HG03460 (cell line): Measurements from ENCODE around the gene CLTCL1.
"Not testable (repeated sequence)": the region's sequence is repeated elsewhere in the genome, so short reads cannot be mapped to it uniquely, and the experiment has no call there.

Source experiments
- ATAC-seq: cut with Tn5 transposase; IDR thresholded peaks from one replicate; pipeline ENCODE4 v1.9.1; 2021; ENCODE audit not compliant: unreplicated experiment

CLTCL1 gene

DNA sequence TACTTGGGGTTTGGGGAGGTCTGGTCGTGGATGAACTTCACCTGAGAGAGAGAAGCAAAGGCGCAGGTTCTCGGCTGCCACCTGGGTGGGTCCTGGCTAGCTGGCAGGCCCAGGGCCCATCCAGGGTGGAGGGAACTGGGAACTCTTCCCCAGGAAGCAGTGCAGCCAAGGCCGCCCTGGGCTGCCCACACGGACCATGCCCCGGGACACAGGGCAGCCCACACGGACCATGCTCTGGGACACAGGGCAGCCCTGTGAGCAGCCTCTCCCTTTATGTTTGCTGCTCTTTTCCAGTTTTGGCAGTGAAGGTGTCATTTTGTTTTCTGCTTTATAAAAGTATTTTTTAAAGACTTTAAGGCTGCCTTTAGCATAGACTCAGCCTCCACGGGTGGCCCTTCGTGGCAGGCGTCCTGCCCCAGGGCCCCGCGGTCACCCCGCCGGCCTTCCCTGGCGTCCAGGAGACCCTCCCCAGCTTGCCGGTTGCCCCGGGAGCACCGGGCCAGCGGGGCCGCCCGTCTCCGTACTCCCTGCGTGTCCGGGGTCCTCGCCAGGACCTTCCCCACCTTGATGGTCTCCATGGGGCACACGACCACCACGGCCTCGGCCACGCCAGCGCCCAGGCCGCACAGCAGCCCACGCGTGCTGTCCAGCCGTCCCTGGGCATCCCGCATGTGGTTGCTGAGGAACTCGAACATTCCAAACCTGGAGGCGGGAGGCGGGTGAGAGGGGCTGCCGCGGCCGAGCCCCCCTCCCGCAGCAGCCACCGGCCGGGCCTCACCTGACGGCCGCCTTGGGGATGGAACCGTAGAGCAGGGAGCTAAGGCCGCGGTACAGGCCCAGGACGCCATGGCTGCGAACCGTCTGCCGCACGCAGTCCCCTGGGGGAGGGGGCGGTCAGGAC is 114.1 kb downstream of the CLTCL1 start:
- no peak for ATAC-seq

DNA sequence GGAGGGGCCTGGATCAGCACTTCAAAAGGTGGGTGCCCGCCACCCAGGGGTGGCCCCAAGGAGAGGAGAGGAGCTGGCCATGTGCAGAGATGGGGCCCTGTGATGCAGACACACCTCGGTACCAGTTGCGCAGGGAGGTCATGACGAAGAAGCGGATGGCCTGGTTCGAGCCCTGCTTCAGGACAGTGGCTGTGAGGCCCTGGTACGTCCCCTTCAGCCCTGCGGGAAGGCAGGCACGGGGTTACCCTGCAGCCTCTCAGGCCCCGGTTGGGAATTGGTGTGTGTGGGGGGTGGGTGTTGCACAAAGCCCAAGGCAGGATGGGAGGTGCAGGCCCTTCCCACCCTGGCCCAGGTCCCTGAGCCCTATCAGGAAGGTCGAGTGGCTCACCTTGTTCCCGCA is 114.8 kb downstream of the CLTCL1 start:
- ATAC-seq, result no peak

DNA sequence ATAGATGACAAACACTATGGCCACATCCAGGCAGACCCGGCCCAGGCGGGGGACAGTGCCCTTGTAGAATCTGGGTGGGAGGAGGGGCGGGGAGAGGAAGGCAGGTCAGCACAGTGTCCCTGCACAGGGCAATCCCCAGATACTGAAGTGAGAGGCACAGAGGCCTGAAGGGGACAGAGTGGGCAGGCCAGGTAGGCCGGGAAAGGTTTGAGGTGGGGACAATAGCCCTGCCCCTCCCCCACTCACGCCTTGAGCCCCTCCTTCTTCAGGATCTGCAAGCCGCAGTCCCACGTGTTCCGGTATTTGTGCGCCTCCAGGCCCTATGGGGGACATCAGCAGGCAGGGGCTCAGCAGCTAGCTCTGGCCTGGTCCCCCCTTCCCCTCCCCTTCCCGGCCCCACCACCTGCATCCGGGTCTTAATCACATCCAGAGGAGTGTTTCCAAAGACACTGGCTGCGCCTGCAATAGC is 115.3 kb downstream of the CLTCL1 start:
- no peak for ATAC-seq

DNA sequence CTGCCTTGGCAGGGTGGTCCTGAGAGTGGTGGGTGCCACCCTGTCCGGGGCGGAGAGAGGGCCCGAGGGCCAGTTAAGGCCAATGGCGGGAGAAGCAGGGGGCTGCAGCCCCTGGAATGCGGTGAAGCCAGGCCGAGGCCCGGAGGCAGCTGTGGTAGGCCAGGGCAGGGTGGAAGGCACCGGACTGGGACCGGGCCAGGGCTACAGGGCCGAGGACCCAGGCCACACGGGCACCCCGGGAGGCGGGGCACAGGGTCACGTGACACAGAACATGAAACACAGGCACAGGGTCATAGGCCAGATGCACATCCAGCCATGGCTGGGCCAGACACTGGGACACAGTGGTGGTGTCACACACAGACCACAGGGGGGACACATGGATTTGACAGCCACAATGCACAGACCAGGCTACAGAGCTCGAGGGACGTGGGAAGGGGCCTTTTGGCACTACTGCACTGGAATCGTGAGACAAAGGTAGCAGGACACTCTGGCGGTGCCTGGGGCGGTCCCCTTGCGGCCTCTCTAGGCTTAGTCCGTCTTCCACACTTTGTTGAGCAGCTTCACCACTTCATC is 115.8 kb downstream of the CLTCL1 start:
- no peak for ATAC-seq

DNA sequence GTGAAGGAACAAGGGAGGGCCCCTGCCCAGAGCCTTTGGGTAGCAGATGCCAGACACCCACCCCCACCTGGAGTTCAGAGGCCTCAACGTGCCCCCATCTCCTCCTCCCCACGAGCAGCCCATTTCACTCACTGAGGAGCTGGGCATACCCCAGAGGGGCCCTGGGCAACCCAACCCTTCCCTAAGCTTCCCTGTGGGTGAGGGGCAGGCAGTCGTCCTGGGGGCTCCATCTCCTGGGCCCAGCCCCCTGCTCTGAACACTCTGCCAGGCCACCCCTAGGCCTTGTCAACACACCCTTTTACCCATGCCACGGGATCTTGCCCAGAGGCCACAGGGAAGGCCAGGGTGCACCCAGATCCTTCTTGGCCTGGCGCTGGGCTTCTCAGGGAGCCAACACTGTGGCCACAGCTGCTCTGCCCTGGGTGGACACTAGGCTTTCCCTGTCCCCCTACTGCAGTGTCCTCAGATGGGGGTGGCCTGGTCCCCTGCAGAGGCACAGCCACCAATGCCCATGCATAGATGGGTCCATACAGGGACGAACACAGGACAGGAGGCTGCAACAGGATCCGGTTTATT is 116.4 kb downstream of the CLTCL1 start:
- ATAC-seq, result no peak

DNA sequence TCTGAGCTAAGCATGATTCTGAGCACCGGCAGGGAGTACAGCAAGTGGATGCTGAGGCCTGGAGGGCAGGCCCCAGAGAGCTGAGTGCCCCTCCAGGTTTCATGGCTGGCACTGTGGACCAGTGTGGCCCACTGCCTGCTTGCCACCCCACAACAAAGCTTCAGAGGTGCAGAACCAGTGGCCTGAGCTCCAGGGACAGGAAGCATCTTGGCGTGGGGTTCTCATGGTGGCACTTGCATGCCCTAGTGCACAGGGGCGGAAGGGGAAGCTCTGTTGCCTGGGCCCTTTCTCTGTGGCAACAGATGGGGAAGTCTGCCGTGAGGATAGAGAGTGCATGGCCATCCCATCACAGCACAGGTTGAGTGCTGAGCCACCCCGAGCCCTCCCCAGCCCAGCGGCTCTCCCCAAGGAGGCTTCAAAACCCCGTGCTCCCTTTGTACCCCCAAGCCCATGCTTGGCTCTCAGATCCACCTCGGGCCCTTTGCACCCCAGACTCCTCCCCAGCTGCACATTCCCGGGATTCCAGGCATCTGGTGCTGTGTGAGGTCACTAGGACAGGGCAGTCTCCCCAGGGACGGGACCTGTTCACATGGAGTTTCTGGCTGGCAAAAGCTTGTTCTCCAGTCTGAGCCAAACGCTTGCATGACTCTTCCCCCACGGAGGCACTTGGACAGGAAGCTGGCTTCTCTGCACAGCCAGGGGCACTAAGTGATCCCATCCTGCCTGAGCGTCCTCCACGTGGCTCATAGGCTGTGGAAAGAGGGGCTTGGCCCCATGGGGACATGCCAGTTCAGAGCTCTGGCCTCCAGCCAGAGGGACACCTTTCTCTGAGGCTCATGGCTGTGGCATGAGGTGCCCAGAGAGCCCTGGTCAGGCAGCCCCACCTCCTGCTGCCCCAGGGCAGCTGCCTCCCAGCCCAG is 117.2 kb downstream of the CLTCL1 start:
- no peak for ATAC-seq

DNA sequence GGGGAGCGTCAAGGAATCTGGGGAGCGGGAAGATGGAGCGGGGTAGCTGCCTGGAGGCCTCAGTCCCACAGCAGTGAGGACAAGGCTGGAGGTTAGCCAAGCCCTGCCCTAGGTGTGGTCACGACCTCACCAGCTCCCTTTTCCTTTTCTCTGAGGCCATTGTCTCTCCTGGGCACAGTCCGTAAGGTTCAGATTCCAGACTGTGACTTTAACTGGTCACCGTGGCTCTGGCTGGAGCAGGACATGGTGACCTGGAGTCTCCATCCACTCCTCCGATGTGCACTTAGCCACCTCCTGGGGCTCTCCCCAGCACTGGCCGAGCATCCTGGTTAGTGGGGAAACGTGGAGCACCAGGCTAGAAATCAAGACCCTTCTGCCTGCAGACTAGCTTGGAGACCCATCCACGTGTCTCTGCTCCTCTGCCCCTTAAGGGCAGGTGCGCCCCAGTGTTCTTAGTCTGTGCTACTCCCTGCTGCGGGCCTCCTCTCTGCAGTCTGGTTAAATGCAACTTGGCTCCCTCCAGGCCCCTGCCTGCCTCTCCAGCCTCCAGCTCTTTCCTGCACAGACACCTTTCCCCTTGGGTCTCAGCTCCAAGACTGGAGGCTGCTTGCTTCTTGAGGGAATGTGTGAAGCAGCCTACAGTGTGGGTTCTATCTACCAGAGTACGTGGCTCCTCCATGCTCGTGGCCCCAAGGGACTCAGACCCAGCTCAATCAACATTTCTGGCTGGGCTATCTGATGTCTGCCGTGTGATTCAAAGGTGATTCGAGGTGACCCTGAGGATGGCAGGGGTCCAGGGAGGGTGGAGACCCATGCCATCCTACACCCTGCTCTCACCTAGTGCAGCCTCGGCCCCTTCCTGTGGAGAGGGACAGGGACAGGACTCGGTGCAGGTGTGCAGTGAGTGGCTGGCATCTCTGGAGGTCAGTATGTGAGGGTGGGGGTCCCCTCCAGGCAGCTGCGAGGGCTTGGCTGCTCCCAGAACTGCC is 118.2 kb downstream of the CLTCL1 start:
- no peak for ATAC-seq

DNA sequence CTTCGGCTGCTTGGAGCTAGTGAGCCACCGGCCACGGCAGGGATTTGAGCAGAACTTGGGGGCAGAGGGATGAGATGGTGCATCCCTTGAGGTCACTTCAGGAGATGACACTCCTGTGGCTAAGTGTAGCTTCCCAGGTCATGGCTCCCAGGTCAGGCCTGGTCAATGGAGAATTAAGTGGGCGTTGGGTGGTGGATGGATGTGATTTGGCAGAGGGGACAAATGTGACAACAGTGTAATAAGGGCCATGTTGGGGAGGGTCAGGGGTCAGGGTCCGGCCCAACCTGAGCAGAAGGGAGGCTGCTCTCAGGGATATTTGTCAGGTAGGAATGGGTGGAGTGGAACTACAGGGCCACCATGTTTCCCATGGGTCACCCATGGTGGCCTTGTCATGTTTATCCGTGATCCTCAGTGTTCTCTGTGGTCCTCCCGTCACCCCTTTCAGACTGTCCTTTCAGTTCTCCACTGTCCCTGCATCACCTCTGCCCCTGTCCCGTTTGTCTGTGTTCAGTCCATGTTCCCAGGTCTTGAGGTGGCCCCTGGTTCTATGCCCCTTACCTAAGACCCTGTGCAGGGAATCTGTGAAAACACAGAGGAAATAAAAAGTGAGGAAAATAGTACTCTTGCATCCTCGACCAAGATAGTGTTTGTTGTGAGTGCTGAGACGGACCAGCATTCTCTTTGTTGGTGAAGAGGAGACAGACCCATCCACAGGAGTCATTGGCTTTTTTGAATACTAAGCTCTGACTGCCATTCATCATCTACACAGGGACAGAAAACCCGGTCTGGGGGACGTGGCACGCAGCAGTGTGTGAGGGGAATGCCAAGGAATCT is 119.1 kb downstream of the CLTCL1 start:
- no peak for ATAC-seq

DNA sequence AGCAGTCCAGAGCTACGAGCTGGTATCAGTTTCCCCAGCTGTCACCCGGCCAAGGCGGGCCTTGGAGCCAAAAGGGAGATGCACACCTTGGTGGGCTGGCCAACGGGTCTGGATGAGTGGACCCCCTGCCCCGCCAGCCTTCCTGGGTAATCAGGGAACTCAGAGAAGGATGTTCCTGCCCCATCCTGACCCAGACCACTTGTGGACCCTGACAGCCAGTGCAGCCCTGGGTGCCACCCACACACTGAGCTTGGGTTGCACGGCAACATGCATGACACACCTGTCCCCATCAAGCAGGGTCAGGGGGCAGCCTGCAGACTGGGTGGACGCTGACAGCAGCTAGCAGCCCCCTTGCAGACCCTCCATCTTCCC is 121.6 kb downstream of the CLTCL1 start:
- no peak for ATAC-seq

DNA sequence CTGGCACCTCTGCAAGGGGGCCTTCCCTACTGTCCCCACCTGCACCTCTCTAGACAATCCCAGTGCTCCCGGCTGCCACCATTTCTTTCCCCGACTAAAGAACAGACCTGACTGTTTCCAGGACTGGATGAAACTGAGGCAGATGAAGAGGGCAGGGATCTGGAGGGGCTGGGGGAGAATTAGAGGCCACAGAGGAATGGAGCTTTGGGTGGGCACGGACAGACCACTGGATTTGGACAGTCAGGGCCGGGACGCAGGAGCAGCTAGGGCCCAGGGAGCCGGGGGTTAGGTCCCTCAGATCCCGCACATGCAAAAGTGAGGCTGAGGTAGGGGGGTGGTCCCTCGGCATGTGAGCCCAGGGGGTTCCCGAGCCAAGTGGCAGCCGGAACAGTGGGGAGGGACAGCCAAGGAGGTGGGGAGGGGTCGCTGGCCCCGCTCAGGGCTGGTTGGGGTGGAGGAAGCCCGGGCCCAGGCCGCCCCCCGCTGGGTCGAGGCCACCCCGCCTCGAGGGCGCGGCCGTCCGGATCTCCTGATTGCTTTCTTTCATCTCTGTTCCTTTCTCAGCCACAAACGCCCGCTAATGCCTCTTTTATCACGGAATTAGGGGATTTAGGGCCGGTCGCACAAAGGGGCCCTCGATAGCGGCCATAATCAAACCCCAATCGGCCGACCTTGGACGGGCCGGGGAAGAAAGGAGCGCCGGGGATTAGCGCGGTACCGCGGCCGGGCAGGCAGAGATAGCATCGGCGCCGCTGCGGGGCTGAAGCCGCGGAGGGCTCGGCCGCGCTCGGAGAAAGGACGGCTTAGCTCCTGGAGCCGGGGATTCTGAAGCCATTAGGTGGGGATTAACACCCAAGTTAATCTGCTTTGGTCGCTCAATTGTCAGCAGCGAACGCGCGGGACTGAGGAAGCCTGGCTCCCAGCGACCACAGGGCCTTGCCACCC is 122.2 kb downstream of the CLTCL1 start:
- no peak for ATAC-seq

DNA sequence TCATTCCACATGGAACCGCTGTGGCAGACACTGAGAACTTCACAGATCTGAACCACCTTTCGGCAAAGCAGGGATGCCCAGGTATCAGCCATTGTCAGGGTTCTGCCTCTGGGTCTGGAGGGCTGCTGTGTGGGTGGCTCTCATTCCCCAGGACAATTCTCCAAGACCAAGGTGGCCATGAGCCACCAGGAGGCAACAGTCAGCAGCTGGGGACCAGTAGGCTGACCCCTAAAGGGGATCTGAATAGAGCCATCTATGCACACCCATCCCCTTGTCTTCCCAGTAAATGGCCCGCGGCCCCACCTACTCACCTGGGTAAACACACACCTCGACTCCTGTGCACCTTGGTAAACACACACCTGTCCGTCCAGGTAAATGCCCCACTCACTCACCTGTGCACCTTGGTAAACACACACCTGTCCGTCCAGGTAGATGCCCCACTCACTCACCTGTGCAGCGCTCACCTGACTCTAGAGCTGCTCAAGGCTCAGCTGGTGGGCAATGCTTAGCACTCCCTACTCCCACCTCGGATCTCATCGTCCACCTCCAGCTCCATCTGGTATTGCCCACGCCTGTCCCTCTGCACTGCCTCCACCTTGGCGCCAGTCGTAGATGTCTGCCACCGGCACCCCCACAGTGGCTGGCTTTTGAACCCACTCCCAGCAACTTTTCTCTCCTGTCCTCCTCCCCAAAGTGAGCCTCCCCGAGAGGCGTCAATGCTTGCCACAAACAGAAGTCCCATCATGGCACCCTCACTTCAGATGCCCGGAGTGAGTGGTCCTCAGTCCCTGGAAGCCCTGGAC is 123.2 kb downstream of the CLTCL1 start:
- no peak for ATAC-seq

DNA sequence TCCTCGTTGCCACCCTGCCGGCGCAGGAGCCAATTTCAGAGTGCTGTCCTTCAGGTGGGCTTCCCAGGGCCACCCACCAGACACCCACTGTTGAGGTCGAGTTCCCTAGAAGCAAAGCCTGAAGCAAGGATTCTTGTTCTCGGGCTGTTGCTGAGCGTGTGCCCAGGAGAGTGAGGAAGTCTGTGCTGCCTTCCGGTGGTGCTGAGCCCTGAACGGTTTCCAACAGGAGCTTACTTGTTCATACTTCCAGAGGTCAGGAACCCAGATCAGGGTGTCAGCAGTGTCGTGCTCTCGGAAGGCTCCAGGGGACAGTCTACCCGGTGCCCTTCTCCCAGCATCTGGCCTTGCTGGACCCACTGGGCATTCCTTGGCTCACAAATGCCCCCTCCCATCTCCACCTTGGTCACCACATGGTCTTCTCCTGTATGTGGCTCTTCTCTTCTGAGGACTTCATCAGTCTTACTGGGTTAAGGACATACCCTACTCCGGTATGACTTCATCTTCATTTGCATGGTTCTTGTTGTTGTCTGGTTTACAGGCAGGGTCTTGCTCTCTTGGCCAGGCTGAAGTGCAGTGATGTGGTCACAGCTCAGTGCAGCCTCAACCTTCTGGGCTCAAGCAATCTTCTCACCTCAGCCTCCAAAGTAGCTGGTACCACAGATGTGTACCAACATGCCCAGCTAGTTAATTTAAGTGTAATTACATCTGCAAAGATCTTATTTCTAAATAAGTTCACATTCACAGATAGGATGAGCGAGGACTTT is 124.2 kb downstream of the CLTCL1 start:
- no peak for ATAC-seq

DNA sequence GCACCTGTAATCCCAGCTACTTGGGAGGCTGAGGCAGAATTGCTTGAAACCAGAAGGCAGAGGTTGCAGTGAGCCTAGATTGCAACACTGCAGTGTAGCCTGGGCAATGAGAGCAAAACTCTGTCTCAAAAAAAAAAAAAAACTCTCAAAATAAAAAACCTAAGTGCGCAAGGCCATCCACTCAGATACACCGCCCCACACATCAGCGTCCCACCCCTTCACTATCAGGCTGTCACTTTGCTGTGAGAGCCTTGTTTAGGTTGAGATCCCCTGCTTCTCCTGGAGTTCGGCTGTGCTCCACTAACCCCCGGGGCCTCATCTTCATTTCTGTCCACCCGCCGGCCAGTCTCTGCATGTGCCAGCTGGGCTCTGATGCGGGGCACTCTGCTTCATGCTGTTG is 125.1 kb downstream of the CLTCL1 start:
- no peak for ATAC-seq

DNA sequence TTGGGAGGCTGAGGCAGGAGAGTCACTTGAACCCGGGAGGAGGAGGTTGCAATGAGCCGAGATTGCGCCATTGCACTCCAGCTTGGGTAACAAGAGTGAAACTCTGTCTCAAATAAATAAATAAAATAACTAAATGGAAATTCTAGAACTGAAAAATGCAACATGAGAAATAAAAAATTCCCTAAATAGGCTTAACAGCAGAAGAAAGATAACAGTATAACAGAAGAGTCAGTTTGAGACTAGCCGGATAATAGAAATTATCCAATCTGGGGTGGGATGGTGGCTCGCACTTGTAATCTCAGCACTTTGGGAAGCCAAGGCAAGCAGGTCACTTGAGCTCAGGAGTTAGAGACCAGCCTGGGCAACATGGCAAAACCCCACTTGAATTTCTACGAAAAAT is 127.1 kb downstream of the CLTCL1 start:
- no peak for ATAC-seq

DNA sequence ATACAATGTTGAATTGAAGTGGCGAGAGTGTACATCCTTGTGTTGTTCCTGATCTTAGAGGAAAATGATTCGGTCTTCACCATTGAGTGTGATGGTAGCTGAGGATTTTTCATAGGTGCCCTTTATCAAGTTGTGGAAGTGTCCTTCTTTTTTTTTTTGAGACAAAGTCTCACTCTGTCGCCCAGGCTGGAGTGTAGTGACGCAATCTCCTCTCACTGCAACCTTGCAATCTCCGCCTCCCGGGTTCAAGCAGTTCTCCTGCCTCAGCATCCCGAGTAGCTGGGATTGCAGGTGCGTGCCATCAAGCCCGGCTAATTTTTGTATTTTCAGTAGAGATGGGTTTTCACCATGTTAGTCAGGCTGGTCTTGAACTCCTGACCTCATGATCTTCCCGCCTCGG is 132.9 kb downstream of the CLTCL1 start:
- ATAC-seq, result not testable (repeated sequence)

DNA sequence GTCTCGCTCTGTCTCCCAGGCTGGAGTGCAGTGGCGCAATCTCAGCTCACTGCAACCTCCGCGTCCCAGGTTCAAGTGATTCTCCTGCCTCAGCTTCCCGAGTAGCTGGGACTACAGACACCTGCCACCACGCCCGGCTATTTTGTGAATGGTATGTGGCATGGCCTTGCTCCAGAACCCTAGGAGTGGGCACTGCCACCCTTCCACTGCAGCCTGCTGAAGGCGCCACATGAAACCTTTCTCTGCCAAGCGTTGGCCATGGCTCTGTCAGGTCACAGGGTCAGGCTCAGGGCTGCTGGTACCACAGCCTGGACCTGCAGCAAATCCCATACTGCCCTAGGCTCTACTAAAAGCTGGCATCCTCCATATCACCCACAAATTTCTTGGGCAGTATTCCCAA is 135.4 kb downstream of the CLTCL1 start:
- ATAC-seq, result not testable (repeated sequence)
